A673 (cell line): ENCODE measurements around the gene PLCB4.

ENCODE experiments used
- EZH2 ChIP-seq: fragments of 200-600 bp; sonication (generic); IDR thresholded peaks from 2 replicates; pipeline ENCODE4 v1.6.1; 2017; ENCODE audit warnings: borderline replicate concordance, low read depth, mild to moderate bottlenecking, mixed read lengths, antibody characterized with exemption, low read length; ENCODE audit not compliant: poor library complexity, severe bottlenecking
- TF ChIP-seq, protein P1 (sequence below): fragments of 300-800, 200-600 bp; sonication (generic); conservative IDR thresholded peaks from 2 replicates; pipeline ENCODE4 v1.5.1; 2017; ENCODE audit warnings: low read depth, mild to moderate bottlenecking, antibody characterized with exemption, low read length, moderate library complexity, mixed read lengths

DNA sequence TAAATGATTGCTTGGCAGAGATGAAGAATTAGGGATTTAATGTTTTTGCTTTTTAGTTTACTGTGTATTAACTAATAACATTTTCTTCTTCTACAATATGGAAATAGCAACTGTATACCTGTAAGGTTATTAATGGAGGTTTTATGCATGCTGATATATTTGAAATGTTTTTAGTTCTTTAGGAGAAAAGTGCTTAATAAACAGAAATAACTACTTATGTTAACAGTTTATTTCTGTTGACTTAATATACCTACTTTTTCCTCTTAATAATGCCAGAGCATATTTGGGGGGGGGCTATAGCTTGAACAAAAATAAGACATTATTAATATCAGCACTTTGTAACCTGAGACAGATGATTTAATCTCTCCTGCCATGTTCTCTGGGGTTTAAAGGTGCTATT, 33.6 kb downstream of the PLCB4 start:
- TF ChIP-seq, protein P1, sequence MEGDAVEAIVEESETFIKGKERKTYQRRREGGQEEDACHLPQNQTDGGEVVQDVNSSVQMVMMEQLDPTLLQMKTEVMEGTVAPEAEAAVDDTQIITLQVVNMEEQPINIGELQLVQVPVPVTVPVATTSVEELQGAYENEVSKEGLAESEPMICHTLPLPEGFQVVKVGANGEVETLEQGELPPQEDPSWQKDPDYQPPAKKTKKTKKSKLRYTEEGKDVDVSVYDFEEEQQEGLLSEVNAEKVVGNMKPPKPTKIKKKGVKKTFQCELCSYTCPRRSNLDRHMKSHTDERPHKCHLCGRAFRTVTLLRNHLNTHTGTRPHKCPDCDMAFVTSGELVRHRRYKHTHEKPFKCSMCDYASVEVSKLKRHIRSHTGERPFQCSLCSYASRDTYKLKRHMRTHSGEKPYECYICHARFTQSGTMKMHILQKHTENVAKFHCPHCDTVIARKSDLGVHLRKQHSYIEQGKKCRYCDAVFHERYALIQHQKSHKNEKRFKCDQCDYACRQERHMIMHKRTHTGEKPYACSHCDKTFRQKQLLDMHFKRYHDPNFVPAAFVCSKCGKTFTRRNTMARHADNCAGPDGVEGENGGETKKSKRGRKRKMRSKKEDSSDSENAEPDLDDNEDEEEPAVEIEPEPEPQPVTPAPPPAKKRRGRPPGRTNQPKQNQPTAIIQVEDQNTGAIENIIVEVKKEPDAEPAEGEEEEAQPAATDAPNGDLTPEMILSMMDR: no peak
- no peak for TF ChIP-seq EZH2
